Loucy (cell line): ENCODE data around the gene KIAA1549.

Experiments
- H2AFZ ChIP-seq: fragments of 200-600 bp; sonication (generic); 2 replicates; pipeline ENCODE4 v1.6.0; 2016; ENCODE audit warnings: antibody characterized with exemption, mild to moderate bottlenecking, low read length, moderate library complexity
- H3F3A ChIP-seq: fragments of 200-600 bp; 2 replicates; pipeline ENCODE4 v1.6.0; 2016; ENCODE audit warnings: antibody characterized with exemption, low read depth, mild to moderate bottlenecking
- H3K27me3 ChIP-seq: fragments of 200-600 bp; sonication (generic); 2 replicates; pipeline ENCODE4 v1.6.1; 2014; ENCODE audit warnings: low read length, mild to moderate bottlenecking; ENCODE audit not compliant: insufficient read depth, poor library complexity, severe bottlenecking
- H3K36me3 ChIP-seq: fragments of 200-600 bp; sonication (generic); 2 replicates; pipeline ENCODE4 v1.6.1; 2016; ENCODE audit warnings: low read length; ENCODE audit not compliant: insufficient read depth
- H3K4me1 ChIP-seq: fragments of 200-600 bp; sonication (generic); 2 replicates; pipeline ENCODE4 v1.5.1; 2014; ENCODE audit warnings: low read length, mild to moderate bottlenecking; ENCODE audit not compliant: insufficient read depth, poor library complexity, severe bottlenecking
- H3K4me2 ChIP-seq: fragments of 200-600 bp; sonication (generic); 2 replicates; pipeline ENCODE4 v1.6.0; 2014; ENCODE audit warnings: antibody characterized with exemption, low read length, low read depth, mild to moderate bottlenecking; ENCODE audit not compliant: poor library complexity, severe bottlenecking
- H3K4me3 ChIP-seq: fragments of 200-600 bp; sonication (generic); 2 replicates; pipeline ENCODE4 v1.5.1; 2014; ENCODE audit warnings: low read length, mild to moderate bottlenecking, mixed read lengths; ENCODE audit not compliant: poor library complexity, severe bottlenecking
- H3K79me2 ChIP-seq: fragments of 200-600 bp; sonication (generic); 2 replicates; pipeline ENCODE4 v1.6.1; 2014; ENCODE audit warnings: low read length; ENCODE audit not compliant: insufficient read depth
- H3K9ac ChIP-seq: fragments of 200-600 bp; sonication (generic); 2 replicates; pipeline ENCODE4 v1.6.0; 2014; ENCODE audit warnings: mild to moderate bottlenecking, low read depth, low read length, moderate library complexity; ENCODE audit not compliant: poor library complexity, severe bottlenecking
- H3K9me2 ChIP-seq: fragments of 200-600 bp; sonication (generic); replicated peaks from 2 replicates; pipeline ENCODE4 v1.6.1; 2016; ENCODE audit warnings: low read depth, low read length, mixed read lengths
- H3K9me3 ChIP-seq: fragments of 200-600 bp; sonication (generic); 2 replicates; pipeline ENCODE4 v1.6.1; 2014; ENCODE audit warnings: mild to moderate bottlenecking, antibody characterized with exemption, low read length, low read depth; ENCODE audit not compliant: insufficient read depth
- H4K20me1 ChIP-seq: fragments of 200-600 bp; sonication (generic); 2 replicates; pipeline ENCODE4 v1.6.0; 2014; ENCODE audit warnings: antibody characterized with exemption, low read length, mild to moderate bottlenecking; ENCODE audit not compliant: insufficient read depth, poor library complexity, severe bottlenecking
- EZH2phosphoT487 ChIP-seq: fragments of 200-600 bp; IDR thresholded peaks from 2 replicates; pipeline ENCODE4 v1.6.1; 2018; ENCODE audit warnings: antibody characterized with exemption, mild to moderate bottlenecking, moderate library complexity, borderline replicate concordance
- TF ChIP-seq, protein P1 (sequence below): fragments of 200-600 bp; sonication (generic); conservative IDR thresholded peaks from 2 replicates; pipeline ENCODE4 v1.5.1; 2014; ENCODE audit warnings: mild to moderate bottlenecking, antibody characterized with exemption, low read length

The KIAA1549 gene

DNA sequence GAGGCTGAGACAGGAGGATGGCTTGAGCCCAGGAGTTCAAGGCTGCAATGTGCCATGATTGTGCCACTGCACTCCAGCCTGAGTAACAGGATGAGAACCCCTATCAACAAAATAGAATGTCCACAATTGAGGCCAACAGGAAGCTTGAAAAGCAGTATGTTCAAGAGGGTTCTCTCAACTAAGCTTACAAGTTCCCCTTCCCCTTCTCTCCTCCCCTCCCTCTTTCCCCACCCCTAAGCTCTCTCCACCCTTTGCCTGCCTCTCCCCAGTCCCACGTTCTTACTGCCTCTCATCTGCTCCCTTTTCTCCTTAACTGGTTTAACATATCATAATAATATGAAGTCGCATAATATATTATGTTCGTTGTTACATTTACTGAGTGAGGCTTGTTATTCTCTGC lies 35.4 kb downstream of the KIAA1549 start:
- TF ChIP-seq EZH2phosphoT487, result no peak
- TF ChIP-seq, protein P1, sequence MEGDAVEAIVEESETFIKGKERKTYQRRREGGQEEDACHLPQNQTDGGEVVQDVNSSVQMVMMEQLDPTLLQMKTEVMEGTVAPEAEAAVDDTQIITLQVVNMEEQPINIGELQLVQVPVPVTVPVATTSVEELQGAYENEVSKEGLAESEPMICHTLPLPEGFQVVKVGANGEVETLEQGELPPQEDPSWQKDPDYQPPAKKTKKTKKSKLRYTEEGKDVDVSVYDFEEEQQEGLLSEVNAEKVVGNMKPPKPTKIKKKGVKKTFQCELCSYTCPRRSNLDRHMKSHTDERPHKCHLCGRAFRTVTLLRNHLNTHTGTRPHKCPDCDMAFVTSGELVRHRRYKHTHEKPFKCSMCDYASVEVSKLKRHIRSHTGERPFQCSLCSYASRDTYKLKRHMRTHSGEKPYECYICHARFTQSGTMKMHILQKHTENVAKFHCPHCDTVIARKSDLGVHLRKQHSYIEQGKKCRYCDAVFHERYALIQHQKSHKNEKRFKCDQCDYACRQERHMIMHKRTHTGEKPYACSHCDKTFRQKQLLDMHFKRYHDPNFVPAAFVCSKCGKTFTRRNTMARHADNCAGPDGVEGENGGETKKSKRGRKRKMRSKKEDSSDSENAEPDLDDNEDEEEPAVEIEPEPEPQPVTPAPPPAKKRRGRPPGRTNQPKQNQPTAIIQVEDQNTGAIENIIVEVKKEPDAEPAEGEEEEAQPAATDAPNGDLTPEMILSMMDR, result no peak
- Histone ChIP-seq H2AFZ (no peak overlapping the region), H3K4me3 (no peak overlapping the region), H3K36me3 (no peaks in the 10 kb centered on the region), H3K4me2 (no peak overlapping the region), H3K9me3 (no peaks in the 10 kb centered on the region), H4K20me1 (peaks cover 12% of the 10 kb centered on the region), H3F3A (no peaks in the 10 kb centered on the region), H3K9me2 (no peaks in the 10 kb centered on the region), H3K4me1 (peaks cover 15% of the 10 kb centered on the region), H3K79me2 (peaks cover 39% of the 10 kb centered on the region; the same call in 1 of the 2 replicates), H3K9ac (no peak overlapping the region), H3K27me3 (no peaks in the 10 kb centered on the region)

DNA sequence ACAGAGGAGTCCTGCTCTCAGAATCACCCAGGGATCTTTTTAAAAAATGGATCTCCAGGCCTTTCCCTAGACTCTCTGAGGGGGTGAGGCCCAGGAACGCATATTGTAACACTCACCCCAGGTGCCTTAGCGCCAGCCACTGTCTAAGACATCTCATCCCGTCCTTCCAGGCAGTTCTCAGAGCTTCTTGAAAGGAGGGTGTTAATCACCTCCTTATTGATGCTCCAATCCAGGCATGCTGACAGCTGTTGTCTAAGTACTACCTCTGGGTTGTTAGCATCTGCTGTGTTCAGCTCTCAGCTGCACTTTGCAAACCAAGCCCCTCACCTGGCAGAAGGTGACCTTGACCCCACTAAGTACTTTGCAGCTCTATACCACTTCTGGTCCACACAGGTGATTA lies 36.0 kb downstream of the KIAA1549 start:
- no peaks in the 10 kb centered on the region for H3K9me2 ChIP-seq
- no peaks in the 10 kb centered on the region for H3K9me3 ChIP-seq
- no peak overlapping the region for H3K4me3 ChIP-seq
- H3K9ac ChIP-seq, result no peak overlapping the region
- no peak overlapping the region for H3K4me2 ChIP-seq
- no peaks in the 10 kb centered on the region for H3K36me3 ChIP-seq
- TF ChIP-seq, protein P1, result no peak
- no peak for TF ChIP-seq EZH2phosphoT487
- H3K4me1 ChIP-seq, result peaks cover 15% of the 10 kb centered on the region
- no peaks in the 10 kb centered on the region for H3K27me3 ChIP-seq
- peaks cover 12% of the 10 kb centered on the region for H4K20me1 ChIP-seq
- H3F3A ChIP-seq, result no peaks in the 10 kb centered on the region
- H3K79me2 ChIP-seq, result peaks cover 39% of the 10 kb centered on the region; the same call in 1 of the 2 replicates
- no peak overlapping the region for H2AFZ ChIP-seq

DNA sequence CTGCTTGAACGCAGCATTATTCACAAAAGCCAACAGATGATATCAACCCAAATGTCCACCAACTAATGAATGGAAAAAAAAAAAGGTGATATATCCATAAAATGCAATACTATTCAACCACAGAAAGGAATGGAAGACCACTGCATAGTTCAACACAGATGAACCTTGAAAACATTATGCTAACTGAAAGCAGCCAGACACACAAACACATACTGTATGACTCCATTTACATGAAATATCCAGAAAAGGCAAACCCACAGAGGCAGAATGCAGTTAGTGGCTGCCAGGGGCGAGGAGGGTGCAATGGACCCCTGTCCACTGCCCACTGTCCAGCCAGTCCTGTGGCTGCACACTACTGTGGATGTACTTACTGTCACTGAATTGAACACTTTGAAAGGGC lies 36.6 kb downstream of the KIAA1549 start:
- Histone ChIP-seq H3K4me2 (no peak overlapping the region), H3K9me2 (no peaks in the 10 kb centered on the region), H3K27me3 (no peaks in the 10 kb centered on the region), H3K9ac (no peak overlapping the region), H4K20me1 (peaks cover 12% of the 10 kb centered on the region), H3K4me1 (peaks cover 15% of the 10 kb centered on the region), H2AFZ (no peak overlapping the region), H3K79me2 (peaks cover 36% of the 10 kb centered on the region; the same call in 1 of the 2 replicates), H3F3A (no peaks in the 10 kb centered on the region), H3K9me3 (no peaks in the 10 kb centered on the region), H3K4me3 (no peak overlapping the region), H3K36me3 (no peaks in the 10 kb centered on the region)
- no peak for TF ChIP-seq EZH2phosphoT487
- TF ChIP-seq, protein P1, result no peak
